ENCODE data around the gene POLDIP2.

- TF ChIP-seq EZH2 (optimal IDR thresholded peaks at IDR 0.05; ENCODE audit: low read depth, low read length) (no peak), CTCF (IDR thresholded peaks at IDR 0.05; ENCODE audit: low read length) (no peak), EZH2phosphoT487 (IDR thresholded peaks at IDR 0.05; ENCODE audit: low read length) (no peak)
Observed at GRCh38 chr17:28404007-28404406, 46.7 kb upstream of the POLDIP2 start.
